IPS-11a (cell line): Measurements from ENCODE around the gene PHGDH.
"Not testable (repeated sequence)": the region's sequence is repeated elsewhere in the genome, so short reads cannot be mapped to it uniquely, and the experiment has no call there.

Experiments
- H3K4me3 ChIP-seq: one replicate; pipeline ENCODE4 v1.5.1; 2013; ENCODE audit warnings: low read depth, low read length, control low read depth

The PHGDH gene

GRCh38 chr1:119786046-119786445, 74.3 kb downstream of the PHGDH start:
- not testable (repeated sequence) for H3K4me3 ChIP-seq

- not testable (repeated sequence) for H3K4me3 ChIP-seq
These were observed 74.8 kb downstream of the PHGDH start for GRCh38 chr1:119786473-119787050.

- no peak overlapping the region for H3K4me3 ChIP-seq
These were observed 76.0 kb downstream of the PHGDH start for GRCh38 chr1:119787776-119788175.

DNA sequence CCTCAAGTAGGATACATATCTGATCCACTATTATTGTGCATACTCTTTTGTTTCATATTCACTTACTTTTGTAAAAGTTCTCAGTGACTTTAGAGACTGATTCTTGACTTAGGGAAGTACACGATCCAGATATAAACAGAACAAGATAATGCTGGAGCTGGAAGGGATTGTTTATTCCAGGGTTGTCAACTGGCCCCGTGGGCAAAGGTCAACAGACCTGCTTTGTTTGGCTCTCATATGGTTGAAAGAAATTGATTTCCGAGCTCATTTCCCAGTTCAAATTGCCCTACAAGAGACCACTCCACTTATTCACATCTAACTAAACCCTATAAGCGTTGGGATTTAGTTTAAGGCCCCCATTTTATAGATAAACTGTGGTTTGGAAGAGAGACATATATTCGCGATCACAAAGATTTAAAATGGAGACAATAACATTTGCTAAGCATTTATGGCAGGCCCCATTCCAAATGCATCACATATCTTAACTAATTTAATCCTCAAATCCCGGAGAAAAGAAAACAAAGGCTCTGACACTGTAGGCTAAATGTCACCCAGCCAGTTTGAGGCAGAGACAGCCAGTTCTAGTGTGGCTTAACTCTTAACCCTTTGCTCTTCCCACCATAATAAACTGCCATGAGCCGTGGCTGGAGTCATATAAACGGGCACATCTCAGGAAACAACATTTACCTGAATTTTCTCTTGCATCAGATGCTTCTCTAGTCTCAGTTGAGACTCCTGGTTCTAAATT, 78.9 kb downstream of the PHGDH start:
- H3K4me3 ChIP-seq: no peak overlapping the region

DNA sequence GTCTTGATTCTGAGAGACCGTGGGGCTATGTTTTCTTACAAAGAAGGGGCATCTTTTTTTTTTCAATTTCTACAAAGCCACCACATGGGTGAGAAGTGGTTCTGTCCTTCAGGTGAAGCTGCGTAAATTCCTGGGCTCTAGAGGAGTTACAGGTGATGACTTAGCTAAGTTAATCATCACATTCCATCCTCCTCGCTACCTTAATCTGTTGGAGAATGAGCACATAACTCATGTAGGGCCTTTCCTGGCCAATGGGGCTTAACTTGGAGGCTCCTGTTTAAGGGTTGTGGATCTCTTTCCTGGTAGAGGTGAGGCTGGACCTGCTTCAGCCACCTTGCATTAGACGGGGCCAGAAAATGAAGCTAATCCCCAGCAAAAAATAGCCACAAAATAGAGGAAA, 79.6 kb downstream of the PHGDH start:
- no peak overlapping the region for H3K4me3 ChIP-seq
